CD4-positive, alpha-beta T cell treated with Interleukin-10 for 1 hour (primary cell): ENCODE measurements around the gene B4GALNT2.
"Not testable (repeated sequence)": the region's sequence is repeated elsewhere in the genome, so short reads cannot be mapped to it uniquely, and the experiment has no call there.

Experiments used
- DNase-seq: peaks from one replicate; pipeline ENCODE4 v3.0.0-alpha.2; 2020

Gene B4GALNT2

DNA sequence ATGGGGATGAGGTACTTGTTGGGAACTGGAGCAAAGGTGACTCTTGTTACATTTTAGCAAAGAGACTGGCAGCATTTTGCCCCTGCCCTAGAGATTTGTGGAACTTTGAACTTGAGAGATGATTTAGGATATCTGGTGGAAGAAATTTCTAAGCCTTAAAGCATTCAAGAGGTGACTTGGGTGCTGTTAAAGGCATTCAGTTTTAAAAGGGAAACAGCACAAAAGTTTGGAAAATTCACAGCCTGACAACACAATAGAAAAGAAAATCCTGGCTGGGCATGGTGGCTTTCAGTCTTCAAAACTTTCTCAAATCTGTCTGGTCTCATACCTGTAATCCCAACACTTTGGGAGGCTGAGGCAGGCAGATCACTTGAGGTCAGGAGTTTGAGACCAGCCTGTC, 52.0 kb downstream of the B4GALNT2 start:
- DNase-seq = not testable (repeated sequence)

GRCh38 chr17:49185381-49185780, 52.8 kb downstream of the B4GALNT2 start:
- not testable (repeated sequence) for DNase-seq

GRCh38 chr17:49187301-49187700, 54.7 kb downstream of the B4GALNT2 start:
- DNase-seq = no peak

DNA sequence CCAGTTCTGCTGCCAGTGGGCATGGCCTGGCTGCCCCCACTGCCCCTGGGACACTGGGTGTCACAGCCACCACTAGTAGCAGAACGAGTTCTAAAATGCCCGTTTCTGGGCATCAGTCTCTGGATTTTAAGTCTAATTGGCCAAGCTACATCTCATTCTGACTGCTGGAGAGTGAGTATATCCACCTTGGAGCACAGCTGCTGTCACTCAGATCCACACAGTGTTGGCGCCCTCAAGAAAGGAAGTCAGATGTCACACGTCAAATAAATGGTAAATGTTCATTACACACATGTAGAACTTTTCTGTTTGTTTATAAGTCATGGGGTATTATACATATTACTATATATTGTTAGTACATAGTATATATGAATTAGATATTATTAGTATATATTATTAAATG, 58.4 kb downstream of the B4GALNT2 start:
- no peak for DNase-seq

DNA sequence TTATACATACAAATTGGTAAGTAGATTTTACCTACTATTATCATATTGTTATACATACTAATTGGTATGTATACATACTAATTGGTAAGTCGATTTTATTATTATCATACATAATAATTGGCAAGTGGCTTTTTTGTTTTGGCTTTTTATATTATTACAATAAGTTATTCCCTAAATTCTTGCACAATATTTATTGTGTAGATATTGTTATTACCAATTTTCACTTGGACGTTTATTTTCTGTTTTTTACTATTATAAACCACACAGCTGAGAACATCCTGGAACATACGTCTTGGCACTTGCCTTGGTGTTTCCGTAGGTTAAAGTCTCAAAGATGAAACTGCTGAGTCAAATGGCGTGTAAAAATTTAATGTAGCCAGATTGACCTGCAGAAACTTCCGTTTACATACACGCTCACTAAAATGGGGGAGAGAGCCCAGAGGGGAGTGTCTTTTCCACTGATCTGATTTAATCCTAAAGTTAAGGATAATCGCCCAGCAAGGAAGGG, 58.9 kb downstream of the B4GALNT2 start:
- no peak for DNase-seq

GRCh38 chr17:49191917-49192741, 59.6 kb downstream of the B4GALNT2 start:
- peak; percentile 91 for DNase-seq

GRCh38 chr17:49193513-49194296, 61.1 kb downstream of the B4GALNT2 start:
- DNase-seq = peak; percentile 23

- no peak for DNase-seq
Observed at GRCh38 chr17:49194297-49194607, 61.7 kb downstream of the B4GALNT2 start.

DNA sequence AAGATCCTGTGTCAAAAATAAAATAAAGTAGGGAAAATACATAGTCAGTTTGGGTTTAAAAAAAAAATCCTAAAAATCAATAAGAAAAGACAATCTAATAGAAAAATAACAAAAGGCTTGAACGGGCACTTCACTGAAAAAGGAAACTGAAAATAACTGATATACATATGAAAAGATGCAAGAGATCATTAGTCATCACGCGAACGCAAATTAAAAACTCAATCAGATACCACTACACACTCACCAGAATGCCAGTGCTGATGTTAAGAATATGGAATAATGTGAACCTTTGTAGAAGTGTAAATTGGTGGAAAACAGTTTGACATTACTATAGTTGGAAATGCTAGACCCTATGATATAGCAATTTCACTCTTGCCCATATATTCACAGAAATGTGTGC, 63.2 kb downstream of the B4GALNT2 start:
- no peak for DNase-seq

- no peak for DNase-seq
Observed at GRCh38 chr17:49196520-49196919, 64.0 kb downstream of the B4GALNT2 start.

- no peak for DNase-seq
Observed at GRCh38 chr17:49197346-49197998, 64.9 kb downstream of the B4GALNT2 start.

DNA sequence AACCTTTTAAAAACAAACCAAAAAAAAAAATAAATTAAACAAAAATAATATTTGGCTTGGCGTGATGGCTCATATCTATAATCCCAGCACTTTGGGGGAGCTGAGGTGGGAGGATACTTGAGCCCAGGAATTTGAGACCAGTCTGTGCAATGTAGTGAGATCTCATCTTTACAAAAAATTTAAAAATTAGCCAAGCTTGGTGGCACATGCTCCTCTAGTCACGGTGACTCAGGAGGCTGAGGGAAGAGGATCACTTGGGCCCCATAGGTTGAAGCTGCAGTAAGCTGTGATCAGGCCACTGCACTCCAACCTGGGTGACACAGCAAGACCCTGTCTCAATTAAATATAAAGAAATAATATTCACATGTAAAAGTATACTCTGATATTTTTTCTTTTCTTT, 65.6 kb downstream of the B4GALNT2 start:
- no peak for DNase-seq

GRCh38 chr17:49200423-49201083, 68.0 kb downstream of the B4GALNT2 start:
- DNase-seq = no peak

DNA sequence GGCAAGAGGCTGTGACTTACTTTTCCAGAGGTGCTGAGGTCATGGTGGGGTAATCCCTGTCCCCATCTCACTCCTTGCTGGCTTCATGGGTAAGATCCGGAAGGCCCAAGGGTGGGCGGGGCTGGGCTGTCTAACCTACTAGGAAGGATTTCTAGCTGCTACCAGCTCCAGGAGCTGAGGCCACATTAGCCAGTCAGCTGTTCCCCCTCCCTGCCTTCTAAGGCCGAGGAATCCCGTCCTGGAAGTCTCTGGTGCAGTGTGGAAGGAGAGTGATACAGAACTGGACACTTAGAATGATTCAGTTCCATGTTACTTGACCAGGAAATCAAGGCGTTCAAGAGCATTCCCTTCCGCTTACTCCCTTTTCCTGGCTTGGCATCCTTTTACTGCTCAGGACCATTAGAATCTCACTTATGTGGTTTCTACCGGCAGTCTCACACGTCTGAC, 68.9 kb downstream of the B4GALNT2 start:
- no peak for DNase-seq

GRCh38 chr17:49203796-49204195, 71.2 kb downstream of the B4GALNT2 start:
- DNase-seq = no peak

- DNase-seq = no peak
Observed at GRCh38 chr17:49204516-49204915, 71.9 kb downstream of the B4GALNT2 start.

- no peak for DNase-seq
Observed at GRCh38 chr17:49209061-49209571, 76.5 kb downstream of the B4GALNT2 start.

GRCh38 chr17:49210158-49211029, 77.8 kb downstream of the B4GALNT2 start, which contains the start of the genes ABI3 and GNGT2:
TSS of gene ABI3 (plus strand) at chr17:49210707. CDS start at chr17:49210725, 18 bp downstream.
TSS of gene GNGT2 (minus strand) at chr17:49210574. CDS start at chr17:49207422, 3,152 bp downstream.
- DNase-seq = peak; percentile 73

GRCh38 chr17:49213399-49213798, 80.8 kb downstream of the B4GALNT2 start:
- no peak for DNase-seq

GRCh38 chr17:49213847-49214246, 81.3 kb downstream of the B4GALNT2 start:
- no peak for DNase-seq

DNA sequence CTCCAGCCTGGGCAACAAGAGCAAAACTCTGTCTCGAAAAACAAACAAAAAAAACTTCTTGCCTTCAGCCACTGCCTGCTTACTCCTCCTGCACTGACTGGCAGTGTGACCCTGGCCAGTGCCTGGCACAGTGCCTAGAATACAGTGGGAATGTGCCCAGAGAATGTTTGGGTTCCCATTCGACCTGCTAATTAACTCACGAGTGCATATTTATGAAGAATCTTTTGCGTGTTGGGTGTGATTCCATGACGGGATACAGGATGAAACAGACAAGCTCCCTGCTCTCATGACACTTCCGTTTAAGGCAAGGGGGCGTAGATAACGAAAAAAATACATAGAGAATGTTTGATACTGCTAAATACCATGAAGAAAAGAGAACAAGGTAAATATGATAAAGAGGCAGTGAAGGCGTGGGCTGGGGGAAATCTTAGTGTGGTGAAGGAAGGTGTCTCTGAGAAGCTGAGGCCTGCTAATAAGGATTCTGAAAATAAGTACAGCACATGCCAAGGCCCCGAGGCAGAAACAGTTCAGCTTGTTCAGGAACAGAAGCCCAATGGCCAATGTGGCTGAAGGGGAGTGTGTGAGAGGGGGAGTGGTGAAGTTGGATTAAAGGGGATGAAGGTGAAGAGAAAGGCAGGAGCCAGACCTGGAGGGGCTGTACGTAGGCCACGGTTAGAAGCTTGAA, 82.2 kb downstream of the B4GALNT2 start:
- DNase-seq = no peak
